Heart right ventricle (tissue), 16 donors: ENCODE results near the gene DESI2. TPM values are rescaled to one million over a fixed set of nuclear protein-coding genes. Genes with fewer than 3 reads are reported as not detected.

ENCODE experiments used
- ATAC-seq, 8 donors: fragments of 200-7000 bp; cut with Tn5 transposase; one replicate each; pipeline ENCODE4 v1.9.1; 2020; ENCODE audit warnings: mild to moderate bottlenecking in 8 of 8, moderate library complexity in 8 of 8, moderate number of reproducible peaks in 1 of 8
- DNase-seq, 2 donors: peaks; one replicate each; pipeline ENCODE4 v3.0.0-alpha.2; 2020
- H3K27ac ChIP-seq, 10 donors: fragments of 200-600 bp; sonication (generic) in 2 of 10; one replicate each; pipeline versions ENCODE4 v1.5.0 to v1.8.0; 2020 to 2022; ENCODE audit warnings: mild to moderate bottlenecking in 3 of 10
- H3K27me3 ChIP-seq, 7 donors: fragments of 200-600 bp; one replicate each; pipeline ENCODE4 v1.8.0; 2021 to 2022; ENCODE audit warnings: mild to moderate bottlenecking in 2 of 7
- H3K36me3 ChIP-seq, 9 donors: fragments of 200-600 bp; sonication (generic) in 1 of 9; one replicate each; pipeline versions ENCODE4 v1.5.0 to v1.8.0; 2020 to 2022; ENCODE audit warnings: mild to moderate bottlenecking in 2 of 9
- H3K4me1 ChIP-seq, 9 donors: fragments of 200-600 bp; sonication (generic) in 1 of 9; one replicate each; pipeline versions ENCODE4 v1.5.0 to v1.8.0; 2020 to 2022; ENCODE audit warnings: mild to moderate bottlenecking in 4 of 9
- H3K4me3 ChIP-seq, 10 donors: fragments of 200-600 bp; sonication (generic) in 2 of 10; one replicate each; pipeline versions ENCODE4 v1.5.0 to v1.8.0; 2020 to 2022; ENCODE audit warnings: mild to moderate bottlenecking in 7 of 10, moderate library complexity in 2 of 10
- H3K9me3 ChIP-seq, 11 donors: fragments of 200-600 bp in 10 of 11; sonication (generic) in 2 of 11; one replicate each; pipeline versions ENCODE4 v1.5.0 to v1.8.0; 2013 to 2022; ENCODE audit warnings: mild to moderate bottlenecking in 2 of 11, control low read depth in 1 of 11, moderate library complexity in 1 of 11
- CTCF ChIP-seq, 9 donors: fragments of 200-600 bp; sonication (generic) in 2 of 9; IDR thresholded peaks; one replicate each; pipeline versions ENCODE4 v1.5.0 to v1.8.0; 2021 to 2022; ENCODE audit warnings: antibody characterized with exemption in 9 of 9, mild to moderate bottlenecking in 5 of 9, moderate library complexity in 1 of 9
- WGBS, 2 donors: extraction: QIAGEN DNeasy Blood & Tissue Kit; methylation state at CpG; one replicate each; pipeline ENCODE4 v1.1.7; 2013; ENCODE audit warnings: inconsistent platforms in 1 of 2; 5-methylcytosine and 5-hydroxymethylcytosine counted together
- intact Hi-C, 10 donors: fragments of 100-400 bp; cut with DNase I; formaldehyde crosslinking; loops; one replicate each; pipeline versions ENCODE4 v1.11.1 to v1.14.2; 2022
- polyA plus RNA-seq, 2 donors: library from polyadenylated mRNA; stranded (reverse); fragments of 200-250 nt; gene quantifications; one replicate each; pipeline ENCODE4 v1.2.3, GENCODE V29; 2013
- total RNA-seq, 10 donors: library from RNA; stranded (reverse); fragmentation: NEBNext Ultra II Directional in 3 of 10; extraction: Animal tissue kit (Norgen Biotek cat#: 25700) in 3 of 10; gene quantifications; one replicate each; pipeline versions ENCODE4 v1.2.1 to v1.2.4, GENCODE V29; 2021 to 2023
- donor health status: Arrhythmogenic right ventricular cardiomyopathy.
- donor health status: ischemic (EF 13 %, LVEDD 7.1; RV severe dilation, severe dysfunction).
- donor health status: healthy with polysubstance abuse.
- donor health status: DM: no; HTN: yes; CAD: no.
- donor health status: DM: no; HTN: no; CAD: no.
- donor health status: ischemic (EF 25% LVEDD 6.9; RV normal size, moderate dysfunction).
- donor health status: ischemic (EF 25% LVEDD 5.7; RV mildly dilated, moderate dysfunction).
- donor health status: healthy.
- donor health status: DM: yes; HTN: yes; CAD: no.
- donor health status: Ischemic cardiomyopathy.
- donor health status: ischemic (EF 35%, LVEDD 5.7; RV mildly dilated, moderate dysfunction).
- donor health status: nonischemic (EF 11% LVEDD 7.7; RV severe dilation, severe dysfunction).
- donor health status: DM: yes; HTN: yes; CAD: no.
- donor health status: PGD.
- donor health status: ischemic (EF 29% LVEDD 5.4; RV normal size, mild dysfunction).
- donor health status: nonischemic (EF 23%, LVEDD 6.1; RV moderate dilation, normal function).

The DESI2 gene
- total and polyA plus RNA-seq, 12 donors, result 11.7 to 24.0 (median 20.5) TPM

GRCh38 chr1:244741692-244742091, 88.8 kb downstream of the DESI2 start:
- ATAC-seq (no peak), DNase-seq (no peak)
- no peak for TF ChIP-seq CTCF (IDR thresholded peaks at IDR 0.05)
- no peaks in the 10 kb centered on the region for H3K36me3 ChIP-seq
- no peaks in the 10 kb centered on the region for H3K27me3 ChIP-seq
- WGBS, 2 donors, result 98% methylated on average over 5 of the region's 5 CpGs
- no peak overlapping the region for H3K4me3 ChIP-seq
- H3K9me3 ChIP-seq, result no peaks in the 10 kb centered on the region
- no peak overlapping the region for H3K27ac ChIP-seq
- intact Hi-C loops, result no loop called here
- no peaks in the 10 kb centered on the region for H3K4me1 ChIP-seq

- Histone ChIP-seq H3K36me3 (no peaks in the 10 kb centered on the region), H3K27ac (no peak overlapping the region), H3K4me3 (no peak overlapping the region), H3K9me3 (peaks cover 0 to 5% (median 0%) of the 10 kb centered on the region in 11 donors), H3K27me3 (no peaks in the 10 kb centered on the region), H3K4me1 (no peaks in the 10 kb centered on the region)
- intact Hi-C loops, result no loop called here
- 91 to 97% methylated on average over 9 of the region's 9 CpGs for WGBS, 2 donors
- TF ChIP-seq CTCF (IDR thresholded peaks at IDR 0.05), result no peak
- ATAC-seq, result no peak
- no peak for DNase-seq
Measured at GRCh38 chr1:244749230-244750016, 96.5 kb downstream of the DESI2 start.

GRCh38 chr1:244751271-244751895, 98.5 kb downstream of the DESI2 start:
- Histone ChIP-seq H3K4me1 (no peaks in the 10 kb centered on the region), H3K27ac (no peak overlapping the region), H3K27me3 (no peaks in the 10 kb centered on the region), H3K9me3 (peaks cover 0 to 5% (median 0%) of the 10 kb centered on the region in 11 donors), H3K4me3 (no peak overlapping the region), H3K36me3 (no peaks in the 10 kb centered on the region)
- TF ChIP-seq CTCF (IDR thresholded peaks at IDR 0.05), result no peak
- 85 to 87% methylated on average over 13 of the region's 13 CpGs for WGBS, 2 donors
- ATAC-seq (no peak), DNase-seq (no peak)
- intact Hi-C loops, result no loop called here

GRCh38 chr1:244755673-244756072, 102.7 kb downstream of the DESI2 start:
- H3K27ac ChIP-seq, result no peak overlapping the region
- H3K4me1 ChIP-seq, result peaks cover 0 to 2% (median 0%) of the 10 kb centered on the region in 9 donors
- H3K4me3 ChIP-seq, result no peak overlapping the region
- DNase-seq, result no peak
- TF ChIP-seq CTCF (IDR thresholded peaks at IDR 0.05), result no peak
- H3K9me3 ChIP-seq, result no peaks in the 10 kb centered on the region
- intact Hi-C loops, result no loop called here
- no peaks in the 10 kb centered on the region for H3K27me3 ChIP-seq
- ATAC-seq, result no peak
- 94 to 95% methylated on average over 7 of the region's 7 CpGs for WGBS, 2 donors
- H3K36me3 ChIP-seq, result no peaks in the 10 kb centered on the region
